ENCODE results near the gene FUT8.
A peak's percentile ranks its signal among the peaks of the same experiment; 100 is the strongest.

FUT8 gene

DNA sequence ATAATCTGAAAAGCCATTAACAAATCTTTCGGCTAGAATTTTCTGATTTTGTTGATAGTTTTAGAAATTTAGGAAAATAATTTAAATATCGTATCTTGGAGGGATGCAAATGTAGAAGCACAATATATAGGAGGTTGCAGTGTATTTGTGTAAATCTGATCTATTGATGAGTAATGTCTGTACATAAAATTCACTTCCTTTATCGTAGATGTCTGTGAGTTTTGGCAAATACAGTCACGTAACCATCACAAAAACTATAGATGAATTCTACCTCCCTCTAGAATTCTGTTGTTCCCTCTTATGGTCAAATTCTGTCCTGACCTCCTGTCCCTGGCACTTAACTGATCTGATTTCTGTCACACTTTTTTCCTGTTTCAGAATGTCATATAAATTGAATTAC, 151.8 kb downstream of the FUT8 start:
- Mint-ChIP-seq H3K27ac (no peak overlapping the region), H3K4me3 (no peak overlapping the region), H3K36me3 (ENCODE audit: low read depth) (peaks cover 56% of the 10 kb centered on the region), H3K27me3 (no peaks in the 10 kb centered on the region), H3K9me3 (peaks cover 8% of the 10 kb centered on the region), H3K4me1 (peaks cover 34% of the 10 kb centered on the region)
- no peak for DNase-seq
- no peak for ATAC-seq

GRCh38 chr14:65565948-65566347, 153.4 kb downstream of the FUT8 start:
- peak overlapping the region; percentile 70 for H3K27ac Mint-ChIP-seq
- peaks cover 8% of the 10 kb centered on the region for H3K9me3 Mint-ChIP-seq
- ATAC-seq (no peak), DNase-seq (no peak)
- H3K36me3 Mint-ChIP-seq (ENCODE audit: low read depth) = peaks cover 59% of the 10 kb centered on the region
- peaks cover 31% of the 10 kb centered on the region for H3K4me1 Mint-ChIP-seq
- H3K4me3 Mint-ChIP-seq = no peak overlapping the region
- no peaks in the 10 kb centered on the region for H3K27me3 Mint-ChIP-seq

GRCh38 chr14:65566820-65567522, 154.4 kb downstream of the FUT8 start:
- H3K4me3 Mint-ChIP-seq = peak overlapping the region; percentile 12
- peak overlapping the region; percentile 70 for H3K27ac Mint-ChIP-seq
- peaks cover 8% of the 10 kb centered on the region for H3K9me3 Mint-ChIP-seq
- H3K4me1 Mint-ChIP-seq = peaks cover 31% of the 10 kb centered on the region
- ATAC-seq (peak; percentile 97), DNase-seq (no peak)
- H3K36me3 Mint-ChIP-seq (ENCODE audit: low read depth) = peaks cover 55% of the 10 kb centered on the region
- H3K27me3 Mint-ChIP-seq = no peaks in the 10 kb centered on the region

DNA sequence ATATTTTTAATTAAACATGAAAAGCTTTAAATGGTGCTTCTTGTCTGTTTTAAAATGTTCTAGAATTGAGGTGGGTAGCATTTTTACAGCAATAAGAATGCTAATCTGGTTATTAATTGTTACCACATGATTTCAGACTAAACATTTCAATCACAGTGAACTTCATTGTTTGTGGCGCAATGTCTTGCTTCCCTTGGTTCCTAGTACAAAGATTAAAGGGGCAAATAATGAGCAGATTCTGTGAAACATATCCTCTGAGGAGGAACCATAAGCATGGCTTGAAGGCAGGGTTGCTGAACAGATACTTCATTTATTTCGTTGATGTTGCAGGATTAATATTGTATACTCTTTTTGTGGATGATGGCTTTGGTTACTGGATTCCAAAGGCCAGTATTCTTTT, 162.1 kb downstream of the FUT8 start:
- H3K9me3 Mint-ChIP-seq = no peaks in the 10 kb centered on the region
- no peak overlapping the region for H3K4me3 Mint-ChIP-seq
- no peak for ATAC-seq
- no peaks in the 10 kb centered on the region for H3K27me3 Mint-ChIP-seq
- H3K27ac Mint-ChIP-seq = no peak overlapping the region
- peaks cover 22% of the 10 kb centered on the region for H3K36me3 Mint-ChIP-seq (ENCODE audit: low read depth)
- no peak for DNase-seq
- H3K4me1 Mint-ChIP-seq = peaks cover 10% of the 10 kb centered on the region

GRCh38 chr14:65575389-65575788, 162.9 kb downstream of the FUT8 start:
- H3K4me3 Mint-ChIP-seq = no peak overlapping the region
- H3K27ac Mint-ChIP-seq = no peak overlapping the region
- DNase-seq (no peak), ATAC-seq (no peak)
- H3K36me3 Mint-ChIP-seq (ENCODE audit: low read depth) = peaks cover 20% of the 10 kb centered on the region
- H3K9me3 Mint-ChIP-seq = no peaks in the 10 kb centered on the region
- no peaks in the 10 kb centered on the region for H3K27me3 Mint-ChIP-seq
- H3K4me1 Mint-ChIP-seq = peaks cover 10% of the 10 kb centered on the region

- Mint-ChIP-seq H3K36me3 (ENCODE audit: low read depth) (peaks cover 4% of the 10 kb centered on the region), H3K4me1 (peaks cover 5% of the 10 kb centered on the region), H3K9me3 (no peaks in the 10 kb centered on the region), H3K27me3 (no peaks in the 10 kb centered on the region), H3K4me3 (no peak overlapping the region), H3K27ac (no peak overlapping the region)
- no peak for ATAC-seq
- no peak for DNase-seq
These were observed 168.4 kb downstream of the FUT8 start for GRCh38 chr14:65580973-65581372.

GRCh38 chr14:65581378-65581777, 168.8 kb downstream of the FUT8 start:
- Mint-ChIP-seq H3K9me3 (no peaks in the 10 kb centered on the region), H3K27ac (no peak overlapping the region), H3K4me1 (peaks cover 5% of the 10 kb centered on the region), H3K36me3 (ENCODE audit: low read depth) (peaks cover 4% of the 10 kb centered on the region), H3K4me3 (no peak overlapping the region), H3K27me3 (no peaks in the 10 kb centered on the region)
- DNase-seq = no peak
- ATAC-seq = no peak

DNA sequence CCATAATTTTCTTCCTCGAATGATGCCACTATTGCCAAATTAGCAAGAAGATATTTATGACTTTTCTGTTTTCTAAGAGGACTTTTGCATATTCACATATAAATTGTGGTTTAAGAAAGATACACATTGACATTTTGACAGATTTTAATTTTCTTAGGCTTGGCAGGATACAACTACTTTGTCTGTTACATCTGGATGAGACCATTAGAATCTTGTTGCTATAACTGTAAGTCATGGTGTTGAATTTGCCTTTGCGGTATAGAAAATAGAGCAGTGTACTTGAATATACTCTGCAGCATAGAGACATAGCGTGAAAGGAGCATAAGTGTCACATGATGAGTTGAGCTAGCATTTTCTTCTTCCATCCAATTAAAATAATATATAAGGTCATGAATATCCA, 169.3 kb downstream of the FUT8 start:
- no peak for DNase-seq
- no peak for ATAC-seq
- H3K36me3 Mint-ChIP-seq (ENCODE audit: low read depth) = peaks cover 4% of the 10 kb centered on the region
- no peaks in the 10 kb centered on the region for H3K9me3 Mint-ChIP-seq
- H3K4me3 Mint-ChIP-seq = no peak overlapping the region
- H3K27ac Mint-ChIP-seq = no peak overlapping the region
- no peaks in the 10 kb centered on the region for H3K27me3 Mint-ChIP-seq
- H3K4me1 Mint-ChIP-seq = peaks cover 7% of the 10 kb centered on the region

DNA sequence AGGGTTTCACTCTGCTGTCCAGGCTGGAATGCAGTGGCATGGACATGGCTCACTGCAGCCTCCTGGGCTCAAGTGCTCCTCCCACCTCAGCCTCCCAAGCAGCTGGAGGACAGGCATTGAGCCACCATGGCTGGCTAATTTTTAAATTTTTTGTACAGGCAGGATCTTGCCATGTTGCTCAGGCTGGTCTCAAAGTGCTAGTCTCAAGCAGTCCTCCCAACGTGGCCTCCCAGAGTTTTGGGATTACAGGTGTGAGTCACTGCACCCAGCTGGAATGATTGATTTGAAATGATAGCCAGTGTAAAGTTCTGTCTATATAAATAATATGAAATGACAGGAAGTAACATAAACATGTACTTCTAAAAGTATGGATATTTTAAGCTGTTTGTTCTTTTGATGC, 172.7 kb downstream of the FUT8 start:
- peaks cover 14% of the 10 kb centered on the region for H3K4me1 Mint-ChIP-seq
- H3K27ac Mint-ChIP-seq = no peak overlapping the region

GRCh38 chr14:65588426-65589140, 176.1 kb downstream of the FUT8 start:
- peaks cover 8% of the 10 kb centered on the region for H3K4me1 Mint-ChIP-seq
- DNase-seq = no peak
- no peaks in the 10 kb centered on the region for H3K27me3 Mint-ChIP-seq
- peaks cover 11% of the 10 kb centered on the region for H3K36me3 Mint-ChIP-seq (ENCODE audit: low read depth)
- no peak overlapping the region for H3K27ac Mint-ChIP-seq
- ATAC-seq = no peak
- no peak overlapping the region for H3K4me3 Mint-ChIP-seq
- no peaks in the 10 kb centered on the region for H3K9me3 Mint-ChIP-seq

More for the DNA sequence above, 172.7 kb downstream of the FUT8 start:
- no peak overlapping the region for H3K4me3 Mint-ChIP-seq
- ATAC-seq (no peak), DNase-seq (no peak)
- H3K9me3 Mint-ChIP-seq = no peaks in the 10 kb centered on the region
- H3K36me3 Mint-ChIP-seq (ENCODE audit: low read depth) = peaks cover 11% of the 10 kb centered on the region
- H3K27me3 Mint-ChIP-seq = no peaks in the 10 kb centered on the region

GRCh38 chr14:65594153-65594881, 181.8 kb downstream of the FUT8 start:
- Mint-ChIP-seq H3K4me1 (no peaks in the 10 kb centered on the region), H3K9me3 (no peaks in the 10 kb centered on the region), H3K4me3 (no peak overlapping the region), H3K27ac (no peak overlapping the region), H3K36me3 (ENCODE audit: low read depth) (peaks cover 11% of the 10 kb centered on the region), H3K27me3 (no peaks in the 10 kb centered on the region)
- ATAC-seq (no peak), DNase-seq (no peak)

- Mint-ChIP-seq H3K27me3 (no peaks in the 10 kb centered on the region), H3K4me1 (no peaks in the 10 kb centered on the region), H3K4me3 (no peak overlapping the region), H3K9me3 (no peaks in the 10 kb centered on the region), H3K36me3 (ENCODE audit: low read depth) (peaks cover 7% of the 10 kb centered on the region), H3K27ac (no peak overlapping the region)
- DNase-seq (no peak), ATAC-seq (no peak)
These were observed 182.3 kb downstream of the FUT8 start for GRCh38 chr14:65594882-65595237.

GRCh38 chr14:65599375-65599774, 186.8 kb downstream of the FUT8 start:
- no peaks in the 10 kb centered on the region for H3K9me3 Mint-ChIP-seq
- H3K4me1 Mint-ChIP-seq = no peaks in the 10 kb centered on the region
- H3K27ac Mint-ChIP-seq = no peak overlapping the region
- no peaks in the 10 kb centered on the region for H3K27me3 Mint-ChIP-seq
- DNase-seq = no peak
- ATAC-seq = no peak
- no peak overlapping the region for H3K4me3 Mint-ChIP-seq
- peaks cover 2% of the 10 kb centered on the region for H3K36me3 Mint-ChIP-seq (ENCODE audit: low read depth)

GRCh38 chr14:65600742-65601141, 188.2 kb downstream of the FUT8 start:
- Mint-ChIP-seq H3K4me3 (no peak overlapping the region), H3K36me3 (ENCODE audit: low read depth) (peaks cover 2% of the 10 kb centered on the region), H3K27ac (no peak overlapping the region), H3K27me3 (no peaks in the 10 kb centered on the region), H3K9me3 (no peaks in the 10 kb centered on the region), H3K4me1 (peaks cover 6% of the 10 kb centered on the region)
- no peak for ATAC-seq
- no peak for DNase-seq

GRCh38 chr14:65604535-65604934, 192.0 kb downstream of the FUT8 start:
- Mint-ChIP-seq H3K9me3 (no peaks in the 10 kb centered on the region), H3K27me3 (no peaks in the 10 kb centered on the region), H3K36me3 (ENCODE audit: low read depth) (peaks cover 3% of the 10 kb centered on the region), H3K27ac (no peak overlapping the region), H3K4me1 (peaks cover 7% of the 10 kb centered on the region), H3K4me3 (no peak overlapping the region)
- DNase-seq (no peak), ATAC-seq (no peak)

Data from activated naive CD8-positive, alpha-beta T cell treated with anti-CD3 and anti-CD28 coated beads, Interleukin-2, amount 50 U/mL, for 24 hours (primary cell).